SK-N-SH (cell line): Measurements from ENCODE around the gene KCTD3. TPM values are rescaled to one million over a fixed set of nuclear protein-coding genes. Genes with fewer than 3 reads are reported as not detected.

Experiments used
- CTCF ChIA-PET: fragments of 300-600, 350-600 bp; formaldehyde crosslinking; extraction: SDS; loops from one replicate; lab custom pipeline; 2021; lab: Yijun Ruan, JAX
- POLR2A ChIA-PET: fragments of 350-600 bp; sonication (Branson Sonifier 250); formaldehyde crosslinking; extraction: SDS; loops from one replicate; lab custom pipeline; 2020; ENCODE audit warnings: antibody characterized with exemption, inconsistent platforms; lab: Yijun Ruan, JAX
- DNase-seq: peaks from one replicate; pipeline ENCODE4 v3.0.0; 2012
- H2AFZ ChIP-seq: fragments of 200-600 bp; sonication (generic); 2 replicates; pipeline ENCODE4 v1.8.1; 2016; ENCODE audit warnings: antibody characterized with exemption, mild to moderate bottlenecking, low read depth
- H3F3A ChIP-seq: fragments of 200-600 bp; sonication (generic); replicated peaks from 2 replicates; pipeline ENCODE3; 2016; ENCODE audit warnings: antibody characterized with exemption, mild to moderate bottlenecking; ENCODE audit not compliant: insufficient read depth
- H3K27ac ChIP-seq, 2 experiments: fragments of 200-500 bp in 1 of 2; fragments of 200-600 bp in 1 of 2; sonication (Bioruptor generic) in 1 of 2; sonication (generic), shearing (Covaris generic) in 1 of 2; 2 replicates each; pipeline versions ENCODE4 v1.5.1 to v1.6.1; 2014 to 2016; ENCODE audit warnings: low read depth in 2 of 2, inconsistent platforms in 1 of 2, low read length in 1 of 2, mild to moderate bottlenecking in 1 of 2, mixed read lengths in 1 of 2
- H3K27me3 ChIP-seq: fragments of 200-600 bp; sonication (generic), shearing (Covaris generic); 2 replicates; pipeline ENCODE4 v1.6.1; 2016; ENCODE audit warnings: mixed run types; ENCODE audit not compliant: insufficient read depth
- H3K36me3 ChIP-seq, 2 experiments: fragments of 200-500 bp in 1 of 2; fragments of 200-600 bp in 1 of 2; sonication (Bioruptor generic) in 1 of 2; sonication (generic) in 1 of 2; replicated peaks in 1 of 2; 2 replicates each; pipeline versions ENCODE3 to v1.5.1; 2014 to 2016; ENCODE audit warnings: low read length in 1 of 2, mild to moderate bottlenecking in 1 of 2; ENCODE audit not compliant: insufficient read depth in 2 of 2, control insufficient read depth in 1 of 2
- H3K4me1 ChIP-seq, 2 experiments: fragments of 200-500 bp in 1 of 2; fragments of 200-600 bp in 1 of 2; sonication (Bioruptor generic) in 1 of 2; sonication (generic), shearing (Covaris generic) in 1 of 2; 2 replicates each; pipeline versions ENCODE4 v1.5.1 to v1.6.1; 2014 to 2016; ENCODE audit warnings: low read depth in 1 of 2, low read length in 1 of 2, mixed run types in 1 of 2; ENCODE audit not compliant: insufficient read depth in 2 of 2, control insufficient read depth in 1 of 2
- H3K4me2 ChIP-seq: fragments of 200-600 bp; sonication (generic), shearing (Covaris generic); 2 replicates; pipeline ENCODE4 v1.6.1; 2017; ENCODE audit warnings: mixed run types
- H3K4me3 ChIP-seq, 2 experiments: fragments of 200-500 bp in 1 of 2; fragments of 200-600 bp in 1 of 2; sonication (Bioruptor generic) in 1 of 2; sonication (generic), shearing (Covaris generic) in 1 of 2; 2 replicates each; pipeline versions ENCODE4 v1.5.1 to v1.8.1; 2014 to 2016; ENCODE audit warnings: low read depth in 2 of 2, inconsistent platforms in 1 of 2, low read length in 1 of 2, mild to moderate bottlenecking in 1 of 2, mixed read lengths in 1 of 2, moderate library complexity in 1 of 2
- H3K79me2 ChIP-seq: fragments of 200-600 bp; sonication (generic); 2 replicates; pipeline ENCODE4 v1.8.1; 2017; ENCODE audit warnings: mild to moderate bottlenecking; ENCODE audit not compliant: insufficient read depth
- H3K9ac ChIP-seq: fragments of 200-600 bp; sonication (generic); 2 replicates; pipeline ENCODE4 v1.6.1; 2017; ENCODE audit warnings: mixed run types
- H3K9me2 ChIP-seq: fragments of 200-600 bp; sonication (generic); 2 replicates; pipeline ENCODE4 v1.6.1; 2017; ENCODE audit warnings: mixed run types
- H3K9me3 ChIP-seq: fragments of 200-600 bp; sonication (generic); 2 replicates; pipeline ENCODE4 v1.6.1; 2017; ENCODE audit warnings: mixed run types, mild to moderate bottlenecking, moderate library complexity
- H4K20me1 ChIP-seq: fragments of 200-600 bp; sonication (generic); 2 replicates; pipeline ENCODE4 v1.6.1; 2017; ENCODE audit warnings: mild to moderate bottlenecking, mixed run types; ENCODE audit not compliant: insufficient read depth
- CHD2 ChIP-seq: fragments of 150-350 bp; IDR thresholded peaks from 2 replicates; pipeline ENCODE4 v1.6.1; 2018; ENCODE audit warnings: low read length; ENCODE audit not compliant: partially characterized antibody
- CTCF ChIP-seq: fragments of 200-600 bp; sonication (generic); IDR thresholded peaks from 2 replicates; pipeline ENCODE4 v1.6.1; 2017; ENCODE audit warnings: antibody characterized with exemption, mild to moderate bottlenecking, moderate library complexity
- ELF1 ChIP-seq: IDR thresholded peaks from 2 replicates; pipeline ENCODE4 v1.4.0; 2012
- EZH2phosphoT487 ChIP-seq: fragments of 200-600 bp; sonication (generic); IDR thresholded peaks from 2 replicates; pipeline ENCODE4 v1.6.1; 2017; ENCODE audit warnings: low read depth, mixed run types, mild to moderate bottlenecking, antibody characterized with exemption, moderate library complexity, borderline replicate concordance
- GATA2 ChIP-seq: sonication (generic); formaldehyde crosslinking; IDR thresholded peaks from 2 replicates; pipeline ENCODE4 v1.5.0; 2020; ENCODE audit warnings: mild to moderate bottlenecking, missing genetic modification reagents
- JUND ChIP-seq: IDR thresholded peaks from 2 replicates; pipeline ENCODE4 v1.4.0; 2012
- MAX ChIP-seq: IDR thresholded peaks from 2 replicates; pipeline ENCODE4 v1.4.0; 2012; ENCODE audit warnings: low read depth
- MEF2A ChIP-seq: IDR thresholded peaks from 2 replicates; pipeline ENCODE4 v1.4.0; 2012; ENCODE audit warnings: low read depth, borderline replicate concordance
- PBX3 ChIP-seq: IDR thresholded peaks from 2 replicates; pipeline ENCODE4; 2012
- POLR2AphosphoS5 ChIP-seq: IDR thresholded peaks from 2 replicates; pipeline ENCODE4 v1.6.1; 2012; ENCODE audit warnings: low read depth, low read length
- RAD21 ChIP-seq: IDR thresholded peaks from 2 replicates; pipeline ENCODE4 v1.6.1; 2012; ENCODE audit warnings: mild to moderate bottlenecking, low read length
- SMC3 ChIP-seq: IDR thresholded peaks from 2 replicates; pipeline ENCODE4 v1.6.1; 2012; ENCODE audit warnings: low read depth, low read length, improper control_type of control experiment
- TAF1 ChIP-seq: IDR thresholded peaks from 2 replicates; pipeline ENCODE4 v1.6.1; 2012; ENCODE audit warnings: low read depth, mild to moderate bottlenecking, low read length, moderate library complexity, borderline replicate concordance
- ZBTB33 ChIP-seq: IDR thresholded peaks from 2 replicates; pipeline ENCODE4 v1.4.0; 2012; ENCODE audit warnings: low read depth, borderline replicate concordance
- WGBS: methylation state at CpG from one replicate; pipeline ENCODE4 v1.1.6; 2017; ENCODE audit warnings: low lambda C conversion rate; 5-methylcytosine and 5-hydroxymethylcytosine counted together
- polyA plus RNA-seq, 3 experiments: library from polyadenylated mRNA; depleted of rRNA; stranded (reverse); fragments of >200 nt; gene quantifications; 2 replicates each; pipeline ENCODE4 v1.2.3, GENCODE V29; 2012

KCTD3 gene
- polyA plus RNA-seq, 1 of the 3 experiments (the other 2 are of a cell fraction) = 34.8 TPM

- H3K9ac ChIP-seq = no peak overlapping the region
- H2AFZ ChIP-seq = no peak overlapping the region
- H3K9me3 ChIP-seq = no peaks in the 10 kb centered on the region
- no peaks in the 10 kb centered on the region for H3K9me2 ChIP-seq
- no peaks in the 10 kb centered on the region for H3K36me3 ChIP-seq
- no peaks in the 10 kb centered on the region for H3K79me2 ChIP-seq
- H3K27me3 ChIP-seq = no peaks in the 10 kb centered on the region
- peak; percentile 15 for DNase-seq
- H3K27ac ChIP-seq = no peak overlapping the region
- ChIA-PET POLR2A (no interaction called here), CTCF (interaction anchor here (0.5 to 2.4 kb wide), 28 partner anchors 9 to 1194 kb away, joined by 3 to 20 read pairs (median 4); no protein-coding TSS in a partner anchor)
- H3K4me1 ChIP-seq = no peaks in the 10 kb centered on the region; a peak in 1 of 4 replicates
- H3K4me2 ChIP-seq = no peak overlapping the region
- no peaks in the 10 kb centered on the region for H3F3A ChIP-seq
- 23% methylated on average over 7 of the region's 7 CpGs for WGBS
- no peak overlapping the region for H3K4me3 ChIP-seq
- TF ChIP-seq MEF2A (no peak), CTCF (peak; percentile 75), RAD21 (peak; percentile 88), CHD2 (no peak), SMC3 (peak; percentile 56), POLR2AphosphoS5 (no peak), ZBTB33 (no peak), PBX3 (no peak), MAX (no peak)
- H4K20me1 ChIP-seq = no peaks in the 10 kb centered on the region
Observed at GRCh38 chr1:215526147-215526845, 40.8 kb upstream of the KCTD3 start.

- H3K9ac ChIP-seq = no peak overlapping the region
- CTCF ChIA-PET = interaction anchor here (0.7 to 2.4 kb wide), 24 partner anchors 10 to 1198 kb away, joined by 3 to 20 read pairs (median 4); no protein-coding TSS in a partner anchor
- H3K9me3 ChIP-seq = no peaks in the 10 kb centered on the region
- no peaks in the 10 kb centered on the region for H3K27me3 ChIP-seq
- POLR2A ChIA-PET = no interaction called here
- H3K4me3 ChIP-seq = no peak overlapping the region
- no peaks in the 10 kb centered on the region for H3K79me2 ChIP-seq
- H3K27ac ChIP-seq = no peak overlapping the region
- H4K20me1 ChIP-seq = no peaks in the 10 kb centered on the region
- H3K36me3 ChIP-seq = no peaks in the 10 kb centered on the region
- no peak overlapping the region for H3K4me2 ChIP-seq
- H2AFZ ChIP-seq = no peak overlapping the region
- no peaks in the 10 kb centered on the region; a peak in 1 of 4 replicates for H3K4me1 ChIP-seq
- H3K9me2 ChIP-seq = no peaks in the 10 kb centered on the region
- DNase-seq = no peak
- no peak for TF ChIP-seq POLR2AphosphoS5
- TF ChIP-seq EZH2phosphoT487 = no peak
- TF ChIP-seq ELF1 = no peak
- TF ChIP-seq TAF1 = no peak
- no peak for TF ChIP-seq GATA2 (CRISPR knock-in tag)
- no peak for TF ChIP-seq JUND
- no peak for TF ChIP-seq MAX
- TF ChIP-seq, all 33 proteins: peak for 0
- H3F3A ChIP-seq = no peaks in the 10 kb centered on the region
Observed at GRCh38 chr1:215526846-215527151, 40.3 kb upstream of the KCTD3 start.
